C4-2B (cell line): Measurements from ENCODE around the gene WDR27.

Experiments
- CTCF ChIP-seq: fragments of 450-650 bp; conservative IDR thresholded peaks from 2 replicates; pipeline ENCODE4 v1.5.1; 2017; ENCODE audit warnings: mild to moderate bottlenecking
- ZFX ChIP-seq: fragments of 450-650 bp; IDR thresholded peaks from 2 replicates; pipeline ENCODE4 v1.6.1; 2017

GRCh38 chr6:169591616-169592015, 110.2 kb downstream of the WDR27 start:
- no peak for TF ChIP-seq CTCF
- TF ChIP-seq ZFX: no peak
